ENCODE data around the gene PPP3R1.

- TF ChIP-seq CTCF (conservative IDR thresholded peaks at IDR 0.05; ENCODE audit: low read length) = no peak
- no peak for TF ChIP-seq EZH2phosphoT487 (IDR thresholded peaks at IDR 0.05; ENCODE audit: borderline replicate concordance, low read depth, low read length)
Measured at GRCh38 chr2:68251855-68252399, 405 bp downstream of the PPP3R1 start.
